NCI-H1694 treated with DMSO at 0.1 percent for 48 hours (cell line): Measurements from ENCODE around the gene KYNU.
"Not testable (repeated sequence)": the region's sequence is repeated elsewhere in the genome, so short reads cannot be mapped to it uniquely, and the experiment has no call there.

ENCODE experiments used
- DNase-seq: peaks from one replicate; lab custom pipeline; 2025; lab: John Stamatoyannopoulos, UW

The KYNU gene

GRCh38 chr2:143029141-143029540 is 151.7 kb downstream of the KYNU start:
- DNase-seq: no peak

GRCh38 chr2:143030127-143030526 is 152.7 kb downstream of the KYNU start:
- no peak for DNase-seq

DNA sequence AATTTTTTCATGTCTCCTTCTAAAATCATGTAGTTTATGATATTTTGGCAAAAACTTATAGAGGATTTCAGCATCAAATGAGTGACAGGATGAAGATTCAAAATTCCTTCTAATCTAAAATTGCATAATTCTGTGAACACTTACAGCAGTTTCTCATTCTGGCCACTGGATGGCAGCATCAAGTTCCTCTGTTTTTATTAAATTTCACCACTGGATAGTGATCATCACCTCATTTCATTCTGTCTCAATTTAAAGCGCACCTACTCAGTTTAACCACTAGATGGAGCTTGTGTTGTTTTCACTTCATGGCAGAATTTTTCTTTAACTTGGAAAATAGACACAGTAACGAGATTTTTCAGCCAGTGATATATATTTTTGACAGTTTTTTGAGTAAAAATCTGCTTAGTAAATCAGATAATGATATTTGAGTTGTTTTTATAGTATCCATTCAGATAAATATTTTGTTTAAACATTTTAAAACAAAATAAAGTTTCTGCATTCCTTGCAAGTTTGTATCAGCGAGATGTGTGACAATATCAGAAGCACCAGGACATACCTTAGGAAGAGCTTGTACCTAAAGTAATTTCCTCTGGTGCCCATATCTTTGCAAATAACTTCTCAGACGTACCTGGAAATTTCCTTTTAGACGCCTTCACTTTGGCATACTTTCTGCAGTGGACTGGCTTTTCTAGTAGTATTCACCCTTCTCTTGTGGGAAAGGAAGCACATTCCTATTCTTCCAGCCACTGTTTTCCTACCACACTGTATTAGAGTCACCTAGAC is 157.0 kb downstream of the KYNU start:
- DNase-seq: peak; percentile 92

GRCh38 chr2:143051465-143051864 is 174.0 kb downstream of the KYNU start:
- no peak for DNase-seq

DNA sequence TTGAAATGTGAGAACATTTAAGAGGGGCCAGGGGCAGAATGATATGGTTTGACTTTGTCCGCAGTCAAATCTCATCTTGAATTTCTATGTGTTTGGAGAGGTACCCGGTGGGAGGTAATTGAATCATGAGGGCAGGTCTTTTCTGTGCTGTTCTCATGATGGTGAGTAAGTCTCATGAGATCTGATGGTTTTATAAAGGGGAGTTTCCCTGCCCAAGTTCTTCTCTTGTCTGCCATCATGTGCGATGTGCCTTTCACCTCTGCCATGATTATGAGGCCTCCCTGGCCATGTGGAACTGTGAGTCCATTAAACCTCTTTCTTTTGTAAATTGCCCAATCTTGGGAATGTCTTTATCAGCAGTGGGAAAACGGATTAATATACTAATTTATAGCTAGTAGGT is 176.0 kb downstream of the KYNU start:
- DNase-seq: not testable (repeated sequence)

DNA sequence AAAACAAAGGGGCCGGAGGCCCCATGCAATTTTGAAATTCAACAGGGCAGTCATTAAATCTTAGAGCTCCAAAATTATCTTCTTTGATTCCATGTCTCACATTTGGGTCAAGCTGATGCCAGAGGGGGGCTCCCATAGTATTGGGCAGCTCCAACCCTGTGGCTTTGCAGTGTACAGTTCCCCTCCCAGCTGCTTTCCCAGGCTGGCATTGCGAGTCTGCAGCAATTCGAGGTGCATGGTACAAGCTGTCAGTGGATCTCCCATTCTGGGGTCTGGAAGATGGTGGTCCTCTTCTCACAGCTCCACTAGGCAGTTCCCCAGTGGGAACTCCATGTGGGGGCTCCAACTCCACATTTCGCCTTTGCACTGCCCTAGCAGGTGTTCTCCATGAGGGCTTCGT is 179.1 kb downstream of the KYNU start:
- DNase-seq: no peak

- DNase-seq: no peak
Measured at GRCh38 chr2:143058851-143059250, 181.4 kb downstream of the KYNU start.

- no peak for DNase-seq
Measured at GRCh38 chr2:143063612-143064200, 186.2 kb downstream of the KYNU start.

DNA sequence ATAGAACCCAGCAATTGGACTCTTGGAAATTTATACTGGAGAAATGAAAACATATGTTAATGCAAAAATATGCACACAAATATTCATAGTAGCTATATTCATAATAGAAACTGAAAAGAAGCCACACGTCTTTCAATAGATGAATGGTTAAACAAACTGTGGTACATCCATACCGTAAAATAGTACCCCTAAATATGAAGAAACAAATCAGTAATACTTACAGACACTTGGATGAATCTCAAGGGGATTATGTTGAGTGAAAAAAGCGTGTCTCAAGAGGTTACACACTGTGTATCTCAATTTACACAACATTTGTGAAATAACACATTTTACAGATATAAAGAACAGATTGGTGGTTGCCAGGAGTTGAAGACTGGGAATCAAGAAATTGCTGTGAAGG is 190.6 kb downstream of the KYNU start:
- DNase-seq: no peak

- DNase-seq: no peak
Measured at GRCh38 chr2:143068509-143068908, 191.0 kb downstream of the KYNU start.

DNA sequence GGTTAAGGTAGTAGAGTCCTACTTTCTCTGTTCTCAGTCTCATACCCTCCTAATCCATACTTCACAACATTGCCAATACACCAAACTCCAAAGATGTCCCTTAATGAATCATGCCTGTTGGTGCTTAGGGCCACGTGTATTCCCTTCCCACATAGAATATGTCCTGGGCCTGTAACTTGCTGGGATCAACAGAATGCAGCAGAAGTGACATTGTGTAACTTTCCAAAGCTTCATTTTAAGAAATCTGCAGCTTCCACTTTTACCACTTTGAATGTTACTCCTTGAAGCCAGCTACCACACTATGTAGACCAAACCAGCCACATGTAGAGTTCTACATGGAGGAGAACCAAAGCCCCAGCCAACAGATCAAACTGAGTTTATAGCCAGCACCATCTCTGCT is 193.2 kb downstream of the KYNU start:
- DNase-seq: no peak

GRCh38 chr2:143071185-143071876 is 193.9 kb downstream of the KYNU start:
- DNase-seq: no peak

GRCh38 chr2:143074913-143075312 is 197.4 kb downstream of the KYNU start:
- not testable (repeated sequence) for DNase-seq

GRCh38 chr2:143075711-143076110 is 198.2 kb downstream of the KYNU start:
- DNase-seq: no peak

DNA sequence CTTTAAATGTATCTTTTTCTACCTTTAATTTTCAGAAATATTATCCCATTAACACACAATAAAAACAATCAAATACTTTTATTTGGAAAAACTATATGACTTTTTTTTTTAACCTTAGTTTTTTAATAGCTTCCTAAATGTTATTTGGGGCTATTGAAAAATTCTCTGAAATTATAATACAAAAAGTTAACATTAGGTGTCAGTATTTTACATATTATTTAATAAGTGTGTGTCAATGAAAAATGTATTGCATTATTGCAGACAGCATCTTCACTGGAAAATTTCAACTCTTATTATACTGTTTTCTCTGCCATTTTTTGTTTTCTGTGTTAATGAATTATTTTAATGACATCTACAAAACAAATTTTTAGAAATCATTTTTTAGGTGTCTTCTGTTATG is 200.6 kb downstream of the KYNU start:
- no peak for DNase-seq

DNA sequence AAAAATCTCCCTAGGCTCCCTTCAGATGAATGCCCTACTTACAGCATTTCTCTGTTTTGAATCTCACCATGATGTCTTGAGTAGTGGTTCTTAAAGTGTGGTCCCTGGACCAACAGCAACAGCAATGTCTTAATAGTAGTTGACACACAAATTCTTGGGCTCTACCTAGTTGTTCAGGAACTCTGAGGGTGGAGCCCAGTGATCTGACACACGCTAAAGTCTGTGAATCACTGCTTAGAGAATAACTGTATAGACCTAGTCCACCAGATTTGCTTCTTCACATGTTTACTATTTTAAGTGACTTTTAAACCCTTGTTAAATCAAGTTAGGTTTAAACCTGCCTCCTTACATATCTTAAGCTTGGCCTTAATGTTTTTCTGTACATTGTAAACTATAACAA is 204.2 kb downstream of the KYNU start:
- DNase-seq: no peak

DNA sequence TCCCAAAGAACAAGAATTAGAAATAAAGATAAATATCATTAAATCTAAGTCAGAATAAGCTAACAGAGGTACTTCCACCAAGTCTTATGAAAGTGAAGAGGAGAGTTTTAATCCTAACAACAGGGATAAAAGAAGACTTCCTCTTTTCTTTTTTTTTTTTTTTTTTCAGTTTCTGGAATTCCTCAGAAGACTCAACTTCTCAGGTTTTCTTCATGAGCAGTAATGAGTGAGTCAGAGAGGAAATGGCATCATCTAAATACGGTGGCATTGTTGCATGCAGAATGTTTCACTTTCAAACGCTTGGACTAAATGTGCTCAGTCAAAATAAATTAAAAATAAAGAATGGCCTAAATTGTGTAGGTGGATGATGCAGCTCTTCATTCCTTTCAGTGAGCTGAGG is 206.2 kb downstream of the KYNU start:
- DNase-seq: no peak

DNA sequence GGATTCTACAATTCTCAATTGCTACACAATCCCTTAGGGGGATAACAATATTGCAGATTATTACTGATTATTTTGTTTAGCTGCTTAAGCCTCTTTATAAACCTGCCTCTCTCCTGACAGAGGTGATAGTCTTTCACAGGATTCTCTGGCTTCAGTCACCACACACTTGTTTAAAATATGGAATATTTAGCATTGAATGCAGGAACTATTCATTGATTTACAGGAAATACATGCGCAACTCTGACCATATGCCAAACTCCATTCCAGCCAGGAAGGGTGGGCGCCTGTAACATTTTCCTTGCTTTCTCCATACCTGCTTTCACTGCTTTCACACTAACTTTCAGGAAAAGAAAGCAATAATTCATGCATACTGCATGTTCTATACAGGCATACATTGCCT is 207.0 kb downstream of the KYNU start:
- DNase-seq: no peak

DNA sequence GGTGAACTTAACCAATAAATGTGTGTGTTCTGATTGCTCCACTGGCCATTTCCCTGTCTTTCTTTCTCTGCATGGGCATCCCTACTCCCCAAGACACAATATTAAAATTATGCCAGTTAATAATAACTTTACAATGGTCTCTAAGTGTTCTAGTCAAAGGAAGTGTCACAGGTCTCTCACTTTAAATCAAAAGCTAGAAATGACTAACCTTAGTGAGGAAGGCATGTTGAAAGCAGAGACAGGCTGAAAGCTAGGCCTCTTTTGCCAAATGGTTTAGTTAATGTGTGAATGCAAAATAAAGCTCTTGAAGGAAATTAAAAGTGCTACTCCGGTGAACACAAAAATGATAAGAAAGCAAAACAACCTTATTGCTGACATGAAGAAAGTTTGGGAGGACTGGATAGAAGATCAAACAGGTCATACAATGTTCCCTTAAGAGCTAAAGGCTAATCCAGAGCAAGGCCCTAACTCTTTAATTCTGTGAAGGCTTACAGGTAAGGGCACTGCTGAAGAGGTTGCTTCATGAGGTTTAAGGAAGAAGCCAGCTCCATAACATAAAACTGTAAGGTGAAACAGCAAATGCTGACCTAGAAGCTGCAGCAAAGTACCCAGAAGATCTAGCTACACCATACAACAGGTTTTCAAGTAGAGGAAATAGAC is 207.8 kb downstream of the KYNU start:
- no peak for DNase-seq

DNA sequence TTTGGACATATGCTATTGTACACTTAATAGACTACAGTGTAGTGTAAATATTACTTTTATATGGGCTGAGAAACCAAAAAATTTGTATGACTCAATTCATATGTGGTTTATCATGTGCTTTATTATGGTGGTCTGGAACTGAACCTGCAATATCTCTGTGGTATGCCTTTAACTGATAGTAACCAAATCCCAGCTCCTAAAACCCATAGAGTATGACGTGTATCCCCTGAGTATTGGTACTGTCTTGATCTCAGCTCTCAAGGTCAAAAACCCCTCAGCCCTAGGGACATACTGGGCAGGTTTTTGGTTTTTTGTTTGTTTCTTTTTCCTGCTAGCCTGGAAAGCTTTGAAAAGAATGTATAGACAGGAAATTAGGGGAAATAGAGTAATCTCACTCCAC is 209.6 kb downstream of the KYNU start:
- DNase-seq: no peak

DNA sequence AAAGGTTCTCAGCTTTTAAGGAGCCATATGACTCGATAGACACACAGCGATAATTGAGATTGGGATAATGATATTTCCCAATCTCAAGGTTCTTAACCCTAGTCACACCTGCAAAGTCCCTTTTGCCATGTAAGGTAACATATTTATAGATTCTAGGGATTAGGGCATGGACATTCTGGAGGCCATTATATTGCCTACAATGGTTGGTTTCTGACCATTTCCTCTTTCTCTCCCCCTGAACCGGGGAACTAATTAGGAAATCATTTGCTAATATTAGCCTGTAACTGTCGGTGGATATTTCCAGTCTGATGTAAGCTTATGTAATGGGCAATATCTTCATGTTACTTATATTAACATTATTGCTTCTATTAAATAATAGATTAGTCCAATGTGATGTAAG is 210.9 kb downstream of the KYNU start:
- DNase-seq: no peak

GRCh38 chr2:143089520-143089919 is 212.1 kb downstream of the KYNU start:
- not testable (repeated sequence) for DNase-seq
